Uterus (tissue), 4 donors: ENCODE measurements around the gene NAA38. TPM values are rescaled to one million over a fixed set of nuclear protein-coding genes. Genes with fewer than 3 reads are reported as not detected.
A peak's percentile ranks its signal among the peaks of the same experiment; 100 is the strongest.

Source experiments
- DNase-seq, 2 donors: peaks; one replicate each; pipeline ENCODE4 v3.0.0-alpha.2; 2019 to 2020
- H3K27ac ChIP-seq, 2 donors: fragments of 200-600 bp; sonication (generic); 1 replicate in 1 of 2; 2 replicates in 1 of 2; pipeline ENCODE4 v1.5.1; 2016 to 2018
- H3K27me3 ChIP-seq, 2 donors: fragments of 200-600 bp; sonication (generic); one replicate each; pipeline ENCODE4 v1.5.1; 2018 to 2019; ENCODE audit warnings: control low read depth in 1 of 2
- H3K36me3 ChIP-seq, 2 donors: fragments of 200-600 bp; sonication (generic); one replicate each; pipeline ENCODE4 v1.5.1; 2019; ENCODE audit warnings: control low read depth in 1 of 2
- H3K4me1 ChIP-seq, 2 donors: fragments of 200-600 bp; sonication (generic); one replicate each; pipeline ENCODE4 v1.5.1; 2018 to 2019; ENCODE audit warnings: control low read depth in 1 of 2
- H3K4me3 ChIP-seq, 2 donors: fragments of 200-600 bp; sonication (generic); 1 replicate in 1 of 2; 2 replicates in 1 of 2; pipeline ENCODE4 v1.5.1; 2018 to 2019; ENCODE audit warnings: mild to moderate bottlenecking in 1 of 2
- H3K9me3 ChIP-seq, 2 donors: fragments of 200-600 bp; sonication (generic); one replicate each; pipeline ENCODE4 v1.5.1; 2019; ENCODE audit warnings: control low read depth in 1 of 2
- CTCF ChIP-seq, 4 experiments: fragments of 200-600 bp in 2 of 4; fragments of 450-650 bp in 2 of 4; sonication (generic) in 2 of 4; IDR thresholded peaks; one replicate each; pipeline ENCODE4 v1.5.1; 2016 to 2019; ENCODE audit warnings: antibody characterized with exemption in 4 of 4, mild to moderate bottlenecking in 2 of 4, moderate library complexity in 1 of 4
- POLR2A ChIP-seq, 2 donors: fragments of 450-650 bp; IDR thresholded peaks; one replicate each; pipeline ENCODE4 v1.6.1; 2016; ENCODE audit warnings: antibody characterized with exemption in 2 of 2, mild to moderate bottlenecking in 1 of 2, moderate library complexity in 1 of 2
- intact Hi-C: fragments of 100-400 bp; cut with DNase I; formaldehyde crosslinking; loops from one replicate; pipeline ENCODE4 v1.15.1; 2023; ENCODE audit warnings: low total_unique reads
- total RNA-seq, 4 donors: library from RNA; depleted of rRNA in 3 of 4; stranded (reverse); fragments of >200 nt in 3 of 4; gene quantifications; one replicate each; pipeline versions ENCODE4 v1.1.0 to v1.2.4, GENCODE V29; 2014 to 2023
- donor health status: DM: yes; HTN: yes; CAD: no.

NAA38 gene
- total RNA-seq, 4 donors from 2014 or later: 3.6 to 94.7 (median 48.1) TPM

GRCh38 chr17:7841396-7841914 is 15.9 kb downstream of the NAA38 start:
- DNase-seq: peak; percentile 93 to 94

GRCh38 chr17:7840875-7841274 is 16.5 kb downstream of the NAA38 start:
- Histone ChIP-seq H3K9me3 (no peaks in the 10 kb centered on the region), H3K27ac (peak overlapping the region; percentile 95 to 99), H3K4me1 (peaks cover 12 to 17% of the 10 kb centered on the region in 2 donors), H3K4me3 (peak overlapping the region in 1 of 2 donors; percentile 88), H3K36me3 (no peaks in the 10 kb centered on the region), H3K27me3 (no peaks in the 10 kb centered on the region)
- TF ChIP-seq POLR2A (IDR thresholded peaks at IDR 0.05): no peak
- TF ChIP-seq CTCF (IDR thresholded peaks at IDR 0.05): no peak
- no peak for DNase-seq
- intact Hi-C loops: no loop called here

More at GRCh38 chr17:7841396-7841914, 15.9 kb downstream of the NAA38 start:
- peak overlapping the region; percentile 95 to 99 for H3K27ac ChIP-seq
- no peaks in the 10 kb centered on the region for H3K27me3 ChIP-seq
- H3K9me3 ChIP-seq: no peaks in the 10 kb centered on the region
- intact Hi-C loops: no loop called here
- TF ChIP-seq POLR2A (IDR thresholded peaks at IDR 0.05) (no peak), CTCF (IDR thresholded peaks at IDR 0.05) (peak in 2 of 4 experiments; percentile 13 to 30)
- H3K4me3 ChIP-seq: peak overlapping the region; percentile 65 to 88
- peaks cover 12 to 17% of the 10 kb centered on the region in 2 donors for H3K4me1 ChIP-seq
- no peaks in the 10 kb centered on the region for H3K36me3 ChIP-seq

GRCh38 chr17:7840441-7840840 is 16.9 kb downstream of the NAA38 start:
- intact Hi-C loops: no loop called here
- H3K4me1 ChIP-seq: peaks cover 12 to 15% of the 10 kb centered on the region in 2 donors
- no peak for DNase-seq
- no peaks in the 10 kb centered on the region for H3K36me3 ChIP-seq
- H3K4me3 ChIP-seq: no peak overlapping the region
- H3K27ac ChIP-seq: peak overlapping the region; percentile 95 to 99
- TF ChIP-seq POLR2A (IDR thresholded peaks at IDR 0.05) (no peak), CTCF (IDR thresholded peaks at IDR 0.05) (no peak)
- H3K27me3 ChIP-seq: no peaks in the 10 kb centered on the region
- H3K9me3 ChIP-seq: no peaks in the 10 kb centered on the region

- Histone ChIP-seq H3K27ac (peak overlapping the region; percentile 93 to 95), H3K27me3 (no peaks in the 10 kb centered on the region), H3K4me3 (no peak overlapping the region), H3K9me3 (no peaks in the 10 kb centered on the region), H3K36me3 (no peaks in the 10 kb centered on the region), H3K4me1 (peaks cover 8 to 10% of the 10 kb centered on the region in 2 donors)
- TF ChIP-seq POLR2A (IDR thresholded peaks at IDR 0.05) (no peak), CTCF (IDR thresholded peaks at IDR 0.05) (no peak)
- DNase-seq: no peak
- intact Hi-C loops: no loop called here
Measured at GRCh38 chr17:7839876-7840261, 17.5 kb downstream of the NAA38 start.

GRCh38 chr17:7839190-7839875 is 18.0 kb downstream of the NAA38 start:
- TF ChIP-seq CTCF (IDR thresholded peaks at IDR 0.05) (no peak), POLR2A (IDR thresholded peaks at IDR 0.05) (no peak)
- Histone ChIP-seq H3K4me1 (peaks cover 8 to 10% of the 10 kb centered on the region in 2 donors), H3K4me3 (no peak overlapping the region), H3K27me3 (no peaks in the 10 kb centered on the region), H3K9me3 (no peaks in the 10 kb centered on the region), H3K36me3 (no peaks in the 10 kb centered on the region), H3K27ac (peak overlapping the region; percentile 93 to 98)
- no peak for DNase-seq
- intact Hi-C loops: no loop called here
